Measurements from ENCODE around the gene ATP1A1.

DNA sequence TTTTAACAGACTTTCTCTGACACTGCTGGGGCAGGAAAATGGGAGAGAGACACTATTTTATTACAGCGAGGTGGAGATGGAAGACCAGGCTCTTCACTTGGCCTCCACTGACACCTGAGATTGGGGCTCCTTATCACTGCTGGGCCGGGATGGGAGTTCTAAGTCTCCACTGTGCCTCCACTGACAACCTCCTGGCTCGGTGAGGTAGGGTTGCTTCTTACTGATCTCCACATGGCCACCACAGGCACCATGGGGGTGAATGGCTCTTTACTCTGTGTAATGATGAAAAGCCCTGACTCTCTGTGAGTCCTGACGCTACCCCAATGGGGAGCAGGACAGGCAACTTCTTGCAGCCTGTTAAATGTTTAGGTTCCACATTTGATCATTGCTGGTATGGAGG, 67.7 kb downstream of the ATP1A1 start:
- TF ChIP-seq, protein P1, sequence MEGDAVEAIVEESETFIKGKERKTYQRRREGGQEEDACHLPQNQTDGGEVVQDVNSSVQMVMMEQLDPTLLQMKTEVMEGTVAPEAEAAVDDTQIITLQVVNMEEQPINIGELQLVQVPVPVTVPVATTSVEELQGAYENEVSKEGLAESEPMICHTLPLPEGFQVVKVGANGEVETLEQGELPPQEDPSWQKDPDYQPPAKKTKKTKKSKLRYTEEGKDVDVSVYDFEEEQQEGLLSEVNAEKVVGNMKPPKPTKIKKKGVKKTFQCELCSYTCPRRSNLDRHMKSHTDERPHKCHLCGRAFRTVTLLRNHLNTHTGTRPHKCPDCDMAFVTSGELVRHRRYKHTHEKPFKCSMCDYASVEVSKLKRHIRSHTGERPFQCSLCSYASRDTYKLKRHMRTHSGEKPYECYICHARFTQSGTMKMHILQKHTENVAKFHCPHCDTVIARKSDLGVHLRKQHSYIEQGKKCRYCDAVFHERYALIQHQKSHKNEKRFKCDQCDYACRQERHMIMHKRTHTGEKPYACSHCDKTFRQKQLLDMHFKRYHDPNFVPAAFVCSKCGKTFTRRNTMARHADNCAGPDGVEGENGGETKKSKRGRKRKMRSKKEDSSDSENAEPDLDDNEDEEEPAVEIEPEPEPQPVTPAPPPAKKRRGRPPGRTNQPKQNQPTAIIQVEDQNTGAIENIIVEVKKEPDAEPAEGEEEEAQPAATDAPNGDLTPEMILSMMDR (IDR thresholded peaks at IDR 0.05): no peak
- no peak for TF ChIP-seq POLR2A (IDR thresholded peaks at IDR 0.05)
- no peak for TF ChIP-seq POLR2AphosphoS5 (IDR thresholded peaks at IDR 0.05)
- no peak for TF ChIP-seq EP300 (IDR thresholded peaks at IDR 0.05; ENCODE audit: low read depth)
